GM18909 (cell line): ENCODE results near the gene SHC3.

Experiments used
- ATAC-seq: cut with Tn5 transposase; IDR thresholded peaks from one replicate; pipeline ENCODE4 v1.9.1; 2021; ENCODE audit warnings: mild to moderate bottlenecking; ENCODE audit not compliant: unreplicated experiment, poor library complexity

The SHC3 gene

GRCh38 chr9:88973281-88974045, 205.2 kb downstream of the SHC3 start:
- ATAC-seq: no peak

- no peak for ATAC-seq
Measured at GRCh38 chr9:88972401-88972800, 206.2 kb downstream of the SHC3 start.

- no peak for ATAC-seq
Measured at GRCh38 chr9:88971131-88971960, 207.3 kb downstream of the SHC3 start.

- ATAC-seq: no peak
Measured at GRCh38 chr9:88969646-88970373, 208.8 kb downstream of the SHC3 start.

- no peak for ATAC-seq
Measured at GRCh38 chr9:88968799-88969198, 209.8 kb downstream of the SHC3 start.

DNA sequence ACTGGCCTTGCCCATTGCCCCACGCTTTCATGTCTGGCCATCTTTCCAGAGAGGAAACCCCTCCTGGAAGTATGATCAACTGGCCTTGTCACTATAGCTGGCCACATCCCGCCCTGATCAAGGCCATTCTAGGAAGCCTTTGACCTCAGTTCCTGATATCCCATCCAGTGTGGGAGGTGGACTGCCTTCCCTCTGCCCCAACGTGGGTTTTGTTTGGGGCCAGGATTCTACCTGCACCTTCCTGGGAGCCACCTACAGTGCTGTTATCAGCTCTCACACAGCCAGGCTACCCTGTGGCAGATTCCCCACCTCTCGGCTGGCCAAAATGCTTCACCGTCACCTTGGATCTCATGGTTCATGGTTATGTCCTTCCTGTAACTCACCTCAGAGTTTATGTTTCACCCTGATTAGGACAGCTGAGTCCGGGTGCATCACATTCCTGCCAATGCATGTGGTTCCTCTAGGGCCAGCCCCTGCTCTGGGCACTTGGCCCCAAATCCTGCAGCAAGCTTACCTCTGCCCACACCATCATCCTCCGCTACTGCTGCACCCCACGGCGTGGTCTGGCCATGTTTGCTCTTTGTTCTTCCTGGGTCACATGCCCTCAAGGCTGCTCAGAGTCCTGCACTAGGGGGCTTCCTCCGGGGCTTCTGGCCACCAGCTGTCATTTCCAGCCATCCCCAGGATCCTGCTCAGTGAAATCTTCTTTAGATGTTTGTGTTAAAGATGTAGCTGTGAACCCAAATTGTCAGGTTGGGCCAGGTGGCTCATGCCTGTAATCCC, 211.5 kb downstream of the SHC3 start:
- no peak for ATAC-seq

GRCh38 chr9:88965473-88965872, 213.1 kb downstream of the SHC3 start:
- ATAC-seq: no peak

DNA sequence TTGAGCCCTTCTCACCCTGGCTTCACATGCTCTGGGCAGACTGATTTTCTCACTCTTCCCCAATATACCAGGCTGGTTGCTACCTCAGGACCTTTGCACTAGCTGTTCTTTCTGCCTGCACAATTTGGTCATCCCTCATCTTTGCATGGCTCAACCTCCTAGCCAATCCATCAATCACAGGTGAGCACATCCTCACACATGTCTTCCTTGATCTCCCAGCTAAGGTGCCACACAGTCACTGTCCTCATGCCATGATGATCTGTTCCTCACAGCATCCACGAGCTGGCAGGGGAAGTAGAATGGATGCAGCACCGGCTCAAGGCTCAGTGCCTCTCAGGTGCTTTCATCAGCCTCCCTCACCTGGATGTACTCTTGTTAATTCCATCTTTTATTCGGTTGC, 218.0 kb downstream of the SHC3 start:
- no peak for ATAC-seq

DNA sequence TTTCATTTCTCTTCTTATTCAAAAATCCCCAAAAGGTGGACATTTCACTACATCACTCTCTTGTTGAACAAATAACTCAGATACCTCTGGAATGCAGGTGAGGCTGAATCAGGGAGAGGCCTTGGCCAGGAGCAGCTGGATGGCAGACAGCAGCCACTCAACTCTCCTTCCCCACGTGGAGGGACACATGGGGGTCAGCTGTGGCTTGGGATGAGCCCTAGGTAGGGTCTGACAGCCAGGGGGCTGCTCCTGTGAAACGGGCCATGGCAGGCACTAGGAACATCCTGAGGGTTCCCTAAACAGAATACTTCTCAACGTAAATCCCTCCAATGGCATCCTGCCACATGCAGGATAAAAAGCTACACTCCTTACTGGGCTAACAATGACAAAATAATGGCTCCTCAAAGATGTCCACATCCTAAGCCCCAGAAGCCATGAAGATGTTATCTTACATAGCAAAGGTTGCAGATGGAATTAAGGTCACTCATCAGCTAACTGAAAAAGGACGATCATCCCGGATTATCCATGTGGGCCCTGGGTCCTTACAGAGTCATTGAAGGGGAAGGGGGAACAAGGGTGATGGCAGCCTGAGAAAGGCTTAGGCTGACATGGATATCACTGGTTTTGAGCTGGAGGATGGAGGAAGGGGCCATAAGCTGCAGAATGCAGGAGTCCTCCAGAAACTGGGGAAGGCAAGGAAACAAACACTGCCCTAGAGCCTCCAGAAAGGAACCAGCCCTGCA, 218.7 kb downstream of the SHC3 start:
- ATAC-seq: no peak

GRCh38 chr9:88957526-88957925, 221.1 kb downstream of the SHC3 start:
- ATAC-seq: no peak
